ENCODE data around the gene PDGFRB.

PDGFRB gene

GRCh38 chr5:150181766-150182545, 26.3 kb upstream of the PDGFRB start:
- DNase-seq = no peak

- no peak for DNase-seq
Measured at GRCh38 chr5:150181027-150181426, 25.4 kb upstream of the PDGFRB start.

GRCh38 chr5:150180241-150181026, 24.8 kb upstream of the PDGFRB start:
- DNase-seq = no peak

GRCh38 chr5:150179019-150179620, 23.5 kb upstream of the PDGFRB start:
- no peak for DNase-seq

- DNase-seq = no peak
Measured at GRCh38 chr5:150178262-150178661, 22.6 kb upstream of the PDGFRB start.

- DNase-seq = no peak
Measured at GRCh38 chr5:150177721-150178120, 22.1 kb upstream of the PDGFRB start.

GRCh38 chr5:150176745-150177477, 21.3 kb upstream of the PDGFRB start:
- DNase-seq = no peak

- no peak for DNase-seq
Measured at GRCh38 chr5:150175536-150175935, 19.9 kb upstream of the PDGFRB start.

- DNase-seq = no peak
Measured at GRCh38 chr5:150175076-150175475, 19.4 kb upstream of the PDGFRB start.

GRCh38 chr5:150174285-150174684, 18.6 kb upstream of the PDGFRB start:
- DNase-seq = no peak

GRCh38 chr5:150173161-150173560, 17.5 kb upstream of the PDGFRB start:
- DNase-seq = no peak

- DNase-seq = no peak
Measured at GRCh38 chr5:150172556-150172955, 16.9 kb upstream of the PDGFRB start.

- DNase-seq = no peak
Measured at GRCh38 chr5:150172145-150172544, 16.5 kb upstream of the PDGFRB start.

- DNase-seq = no peak
Measured at GRCh38 chr5:150168864-150169263, 13.2 kb upstream of the PDGFRB start.

GRCh38 chr5:150167908-150168307, 12.3 kb upstream of the PDGFRB start:
- no peak for DNase-seq

GRCh38 chr5:150167512-150167850, 11.8 kb upstream of the PDGFRB start:
- DNase-seq = no peak

GRCh38 chr5:150166650-150167511, 11.2 kb upstream of the PDGFRB start, which contains the start of gene CDX1:
Gene CDX1 (plus strand): TSS chr5:150166778. CDS start chr5:150166877, 99 bp downstream.
- no peak for DNase-seq

GRCh38 chr5:150166037-150166649, 10.5 kb upstream of the PDGFRB start:
- no peak for DNase-seq

GRCh38 chr5:150164211-150164980, 8.8 kb upstream of the PDGFRB start:
- no peak for DNase-seq

GRCh38 chr5:150163547-150164059, 8.0 kb upstream of the PDGFRB start:
- no peak for DNase-seq

- no peak for DNase-seq
Measured at GRCh38 chr5:150163035-150163434, 7.4 kb upstream of the PDGFRB start.
